H54 (cell line): ENCODE data around the gene PHLDB1.

Source experiments
- DNase-seq: peaks from one replicate; pipeline ENCODE4 v3.0.0; 2011; ENCODE audit warnings: low spot score, mixed read lengths; ENCODE audit not compliant: insufficient read length
- FAIRE-seq: peaks from 3 replicates; lab custom pipeline; 2011; peaks lifted over from hg19 to GRCh38; lab: Jason Lieb, UNC
- POLR2A ChIP-seq: IDR thresholded peaks from 2 replicates; pipeline ENCODE4 v1.6.1; 2011; ENCODE audit warnings: low read depth, mild to moderate bottlenecking, low read length

Gene PHLDB1

GRCh38 chr11:118691926-118692830 lies 84.8 kb downstream of the PHLDB1 start:
- peak; percentile 27 for DNase-seq
- no peak for FAIRE-seq
- TF ChIP-seq POLR2A: no peak

DNA sequence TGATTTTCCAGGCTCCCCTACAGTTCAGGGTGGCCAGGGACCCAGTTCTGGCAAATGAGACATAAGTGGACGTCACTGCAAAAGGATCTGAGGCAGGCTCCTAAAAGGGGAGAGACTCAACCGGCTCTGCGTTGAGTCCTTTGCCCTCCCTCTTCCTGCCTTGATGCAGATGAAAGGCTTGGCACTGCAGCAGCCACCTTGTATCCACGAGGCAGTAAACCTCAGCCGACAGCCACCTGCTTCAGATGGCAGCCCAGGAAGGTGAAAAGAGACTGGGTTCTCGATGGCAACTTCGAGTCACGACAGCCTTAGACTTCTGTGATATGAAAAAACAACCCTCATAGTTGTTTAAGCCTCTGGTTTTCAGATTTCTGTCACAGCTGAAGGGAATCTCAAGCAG lies 86.8 kb downstream of the PHLDB1 start:
- DNase-seq: no peak
- TF ChIP-seq POLR2A: no peak
- no peak for FAIRE-seq

DNA sequence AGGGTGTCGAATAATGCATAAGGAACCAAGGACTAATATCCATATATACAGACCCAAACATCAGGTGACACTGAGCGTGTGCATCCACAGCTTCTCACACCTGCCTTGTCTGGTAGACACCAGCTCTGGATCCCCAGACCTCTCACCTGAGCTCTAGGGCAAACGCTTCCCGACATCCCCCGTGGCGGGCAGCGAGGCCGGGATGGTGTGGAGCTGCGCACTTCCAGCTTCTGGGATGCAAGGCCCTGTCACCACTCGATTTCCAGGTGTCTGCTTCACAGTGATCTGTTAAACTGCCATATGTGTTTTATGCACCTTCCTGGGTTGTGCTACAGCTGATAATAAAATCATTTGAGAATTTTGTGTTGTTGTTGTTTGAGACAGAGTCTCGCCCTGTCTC lies 87.4 kb downstream of the PHLDB1 start:
- FAIRE-seq: no peak
- TF ChIP-seq POLR2A: no peak
- no peak for DNase-seq

GRCh38 chr11:118696673-118697226 lies 89.3 kb downstream of the PHLDB1 start:
- no peak for TF ChIP-seq POLR2A
- DNase-seq (no peak), FAIRE-seq (no peak)

DNA sequence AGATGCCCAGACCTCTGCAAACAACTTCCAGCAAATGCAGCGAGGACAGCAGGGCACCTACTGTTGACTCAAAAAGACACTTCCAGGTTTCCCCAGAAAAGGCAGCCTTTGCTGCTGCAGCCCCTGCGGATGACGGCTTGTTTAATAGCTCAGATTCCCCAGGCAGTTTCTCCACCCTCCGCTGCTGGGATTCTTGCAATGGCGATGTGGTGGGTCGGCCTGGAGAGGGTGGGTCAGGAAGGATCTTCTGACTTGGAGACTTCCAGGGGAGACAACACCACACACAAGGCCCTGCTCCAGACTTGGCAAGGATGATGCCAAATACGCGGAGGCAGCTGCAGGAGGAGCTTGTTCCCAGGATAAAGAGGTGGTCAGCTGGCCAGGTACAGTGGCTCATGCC lies 89.9 kb downstream of the PHLDB1 start:
- DNase-seq (no peak), FAIRE-seq (no peak)
- no peak for TF ChIP-seq POLR2A

DNA sequence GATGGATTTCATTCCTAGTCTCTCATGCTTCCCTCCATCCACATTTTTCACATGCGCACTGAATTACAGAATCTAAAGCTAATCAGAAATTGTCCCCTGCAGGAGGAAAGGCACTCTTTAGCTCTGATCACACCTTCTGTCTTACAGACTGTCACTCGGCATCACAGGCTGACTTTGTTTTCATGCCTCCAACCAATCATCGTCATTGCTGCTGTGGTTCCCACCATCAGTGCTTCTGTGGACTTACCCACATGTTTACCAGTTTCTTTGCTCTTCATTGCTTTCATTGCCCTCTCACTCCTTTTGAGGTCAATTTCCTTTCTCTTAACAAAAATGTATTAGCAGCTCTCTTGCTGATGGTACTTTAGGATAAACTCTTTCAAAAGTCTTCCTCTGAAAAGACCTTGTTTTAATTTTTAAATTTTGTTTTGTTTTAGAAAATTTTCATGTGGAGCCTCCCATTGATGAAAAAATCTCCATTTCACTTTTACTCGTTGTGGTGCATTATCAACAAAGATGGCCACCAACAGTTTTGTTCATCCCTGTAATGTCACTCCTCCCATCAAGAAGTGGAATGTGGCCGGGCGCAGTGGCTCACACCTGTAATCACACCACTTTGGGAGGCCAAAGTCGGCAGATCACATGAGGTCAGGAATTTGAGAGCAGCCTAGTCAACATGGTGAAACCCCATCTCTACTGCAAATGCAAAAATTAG lies 92.2 kb downstream of the PHLDB1 start:
- TF ChIP-seq POLR2A: no peak
- DNase-seq: no peak
- no peak for FAIRE-seq

DNA sequence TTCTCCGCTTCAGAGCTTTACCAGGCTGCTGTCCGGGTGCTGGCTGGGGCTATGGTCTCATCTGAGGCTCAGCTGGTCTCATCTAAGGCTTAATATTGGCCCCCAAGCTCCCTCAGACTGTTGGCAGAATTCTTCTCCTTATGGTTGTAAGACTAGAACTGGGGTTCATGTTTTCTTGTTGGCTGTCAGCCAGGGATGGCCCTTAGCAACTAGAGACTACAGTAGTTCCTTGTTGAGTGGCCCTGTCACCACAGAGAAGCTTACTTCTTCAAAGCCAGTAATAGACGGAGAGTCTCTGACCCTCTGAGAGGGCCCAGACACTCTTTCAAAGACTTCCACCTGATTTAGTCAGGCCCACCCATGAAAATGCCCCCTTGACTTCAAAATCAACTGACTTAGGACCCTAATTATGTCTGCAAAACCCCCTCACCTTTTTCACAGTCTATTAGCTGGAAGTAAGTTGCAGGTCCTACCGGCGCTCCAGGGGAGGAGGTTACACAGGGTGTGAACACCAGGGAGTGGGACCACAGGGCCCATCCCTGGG lies 96.2 kb downstream of the PHLDB1 start:
- DNase-seq (no peak), FAIRE-seq (no peak)
- no peak for TF ChIP-seq POLR2A

DNA sequence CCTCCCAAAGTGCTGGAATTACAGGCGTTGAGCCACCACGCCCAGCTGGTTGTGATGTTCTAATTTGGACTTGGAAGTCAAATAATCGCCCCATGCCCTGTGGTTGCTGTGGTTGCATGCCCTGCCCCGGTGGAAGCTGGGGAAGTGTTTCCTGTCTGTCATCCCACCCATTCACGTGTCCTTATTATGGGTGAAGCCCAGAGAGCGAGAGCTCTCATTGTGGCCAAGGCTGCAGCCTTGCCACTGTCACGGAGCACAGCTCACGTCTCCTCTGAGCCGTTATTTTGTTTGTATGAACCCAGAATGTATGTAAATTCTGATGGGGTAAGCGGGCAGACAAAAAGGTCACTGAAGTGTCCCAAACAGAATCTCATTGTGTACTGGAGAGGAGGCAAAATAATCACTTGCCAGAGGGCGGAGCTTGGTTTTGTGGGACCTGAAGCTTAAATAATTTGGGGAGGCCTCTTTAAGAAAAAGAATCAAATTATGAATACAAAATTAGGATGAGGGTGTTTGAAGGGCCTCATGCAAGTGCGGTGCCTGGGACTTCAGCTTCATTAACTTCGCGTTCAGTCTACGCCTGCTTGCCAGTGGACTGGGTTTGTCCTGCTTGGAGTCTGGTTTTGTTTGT lies 97.8 kb downstream of the PHLDB1 start:
- no peak for DNase-seq
- FAIRE-seq: no peak
- TF ChIP-seq POLR2A: no peak

- TF ChIP-seq POLR2A: no peak
- DNase-seq (no peak), FAIRE-seq (no peak)
Measured at GRCh38 chr11:118705791-118706545, 98.6 kb downstream of the PHLDB1 start.

- no peak for TF ChIP-seq POLR2A
- no peak for FAIRE-seq
- no peak for DNase-seq
Measured at GRCh38 chr11:118706546-118706825, 99.1 kb downstream of the PHLDB1 start.
